Activated naive CD4-positive, alpha-beta T cell treated with anti-CD3 and anti-CD28 coated beads, Interleukin-2, amount 10 ng/mL, durations not matched to agents 7 days and 5 days (primary cell): ENCODE data around the gene TRPV2.

Experiments
- CTCF ChIA-PET: fragments of 350-600 bp; sonication (Branson Sonifier 250); formaldehyde crosslinking; loops from one replicate; lab custom pipeline; 2021; ENCODE audit warnings: antibody characterized with exemption; lab: Charles Lee
- DNase-seq: peaks from one replicate; pipeline ENCODE4 v3.0.0-alpha.2; 2020
- H3K27ac Mint-ChIP-seq: one replicate; pipeline ENCODE4 v1.8.0; 2021; ENCODE audit warnings: mild to moderate bottlenecking, moderate library complexity, mixed read lengths
- H3K27me3 Mint-ChIP-seq: one replicate; pipeline ENCODE4 v1.8.0; 2021; ENCODE audit warnings: mild to moderate bottlenecking, mixed read lengths
- H3K36me3 Mint-ChIP-seq: one replicate; pipeline ENCODE4 v1.8.0; 2021; ENCODE audit warnings: mixed read lengths
- H3K4me1 Mint-ChIP-seq: one replicate; pipeline ENCODE4 v1.8.0; 2021; ENCODE audit warnings: mixed read lengths
- H3K4me3 Mint-ChIP-seq: one replicate; pipeline ENCODE4 v1.8.0; 2021; ENCODE audit warnings: mild to moderate bottlenecking, moderate library complexity, mixed read lengths
- H3K9me3 Mint-ChIP-seq: one replicate; pipeline ENCODE4 v1.8.0; 2021; ENCODE audit warnings: mixed read lengths

The TRPV2 gene

DNA sequence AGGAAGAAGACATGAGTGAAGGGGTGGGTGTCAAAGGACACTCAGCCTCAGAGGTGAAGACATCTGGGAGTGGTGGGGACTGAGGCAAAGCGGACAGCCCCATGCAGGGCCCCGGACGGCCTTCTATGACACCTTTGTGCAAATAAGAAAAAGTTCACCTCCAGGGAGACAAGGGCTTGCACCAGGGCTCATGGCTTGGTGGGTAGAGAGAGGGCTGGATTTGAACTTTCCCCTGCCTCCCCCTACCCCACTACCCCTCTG, 46.2 kb downstream of the TRPV2 start:
- Mint-ChIP-seq H3K4me1 (no peaks in the 10 kb centered on the region), H3K27ac (no peak overlapping the region), H3K36me3 (no peaks in the 10 kb centered on the region), H3K4me3 (no peak overlapping the region), H3K9me3 (no peaks in the 10 kb centered on the region), H3K27me3 (no peaks in the 10 kb centered on the region)
- no peak for DNase-seq
- CTCF ChIA-PET = interaction anchor here (0.6 kb wide), 1 partner anchor 142 kb away, joined by 3 read pairs; no protein-coding TSS in a partner anchor

DNA sequence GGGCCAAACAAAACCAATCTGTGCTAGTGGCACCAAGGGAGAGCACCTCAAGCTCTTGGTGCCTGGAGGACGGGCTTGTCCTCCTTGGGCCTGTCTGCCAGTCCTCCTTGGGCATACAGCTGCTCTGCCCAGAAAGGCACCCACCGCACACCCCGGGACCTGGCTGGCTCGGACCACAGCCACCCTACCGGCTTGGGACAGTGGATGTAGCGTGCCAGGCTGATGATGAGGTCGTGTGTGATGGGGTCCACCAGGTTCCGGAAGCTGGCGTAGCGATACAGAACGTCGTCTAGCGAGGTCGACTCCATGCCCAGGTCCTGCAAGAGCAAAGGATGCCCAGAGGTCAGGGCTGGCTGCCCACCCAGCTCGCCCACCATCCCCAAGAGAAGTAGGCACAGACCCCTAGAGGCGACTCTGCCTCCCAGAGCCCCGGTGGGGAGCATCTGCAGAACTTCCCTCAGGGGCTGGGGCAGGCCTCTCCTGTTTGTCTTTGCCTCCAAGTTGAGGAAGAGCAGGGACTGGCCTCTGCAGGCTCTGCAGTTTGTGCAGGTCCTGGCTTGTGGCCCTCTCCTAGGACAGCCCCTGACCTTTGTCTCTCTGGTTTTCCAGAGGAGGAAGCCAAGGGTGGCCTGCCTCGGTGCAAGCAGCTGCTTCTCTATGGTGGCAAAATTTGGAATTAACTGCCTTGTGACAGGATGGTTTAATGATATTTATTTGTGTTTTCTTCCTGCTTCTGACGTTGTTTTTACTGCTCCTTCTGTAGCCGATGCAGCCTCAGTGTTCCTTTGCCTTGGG, 46.9 kb downstream of the TRPV2 start:
- no peak overlapping the region for H3K27ac Mint-ChIP-seq
- no peaks in the 10 kb centered on the region for H3K27me3 Mint-ChIP-seq
- H3K4me1 Mint-ChIP-seq = no peaks in the 10 kb centered on the region
- no peaks in the 10 kb centered on the region for H3K9me3 Mint-ChIP-seq
- no peak for DNase-seq
- H3K4me3 Mint-ChIP-seq = no peak overlapping the region
- CTCF ChIA-PET = interaction anchor here (0.5 to 1.9 kb wide), 2 partner anchors 9 to 62 kb away, joined by 3 to 10 read pairs; no protein-coding TSS in a partner anchor
- H3K36me3 Mint-ChIP-seq = no peaks in the 10 kb centered on the region

DNA sequence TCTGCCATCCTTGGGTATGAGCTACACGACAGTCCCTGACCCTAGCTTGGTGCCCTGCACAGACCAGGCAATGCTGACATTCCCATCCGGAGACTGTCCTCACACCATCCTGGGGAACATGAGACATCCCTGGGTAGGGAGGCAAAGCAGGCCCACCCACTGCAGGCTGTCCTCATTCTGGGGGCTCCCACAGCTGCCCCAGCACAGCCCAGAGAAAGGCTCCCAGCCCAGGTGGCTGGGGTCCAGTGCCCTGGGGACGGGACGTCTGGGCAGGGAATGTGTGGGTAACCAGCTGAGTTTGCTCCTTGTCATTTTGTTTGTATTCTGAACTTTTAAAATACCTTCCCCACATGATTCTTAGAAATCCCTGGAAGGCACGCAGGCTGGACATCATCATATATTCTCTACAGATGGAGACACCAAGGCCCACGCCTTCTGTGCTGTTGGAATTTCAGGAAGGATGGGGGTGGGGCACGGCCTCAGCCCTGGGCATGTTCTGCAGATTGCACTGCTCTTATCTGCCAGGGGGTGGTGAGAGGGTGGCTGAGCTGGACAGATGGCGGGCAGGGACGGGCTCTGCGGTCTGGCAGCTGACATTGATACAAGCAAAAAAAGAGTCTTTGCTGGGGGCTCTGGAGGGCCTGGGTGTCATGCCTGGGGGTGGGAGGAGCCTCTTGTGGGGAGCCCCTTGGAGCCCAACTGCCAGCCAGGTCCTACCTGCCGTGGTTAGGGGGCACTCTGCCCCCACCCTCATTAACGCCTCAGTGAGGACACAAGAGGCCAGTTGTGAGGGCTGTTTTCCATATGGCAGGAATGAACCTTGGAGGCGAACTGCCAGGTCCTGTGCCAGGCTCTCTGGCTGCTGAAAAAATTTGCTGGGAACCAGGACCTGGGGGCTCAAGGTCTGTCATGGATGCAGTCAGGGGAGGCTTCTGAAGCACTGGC, 48.3 kb downstream of the TRPV2 start:
- Mint-ChIP-seq H3K4me3 (no peak overlapping the region), H3K4me1 (no peaks in the 10 kb centered on the region), H3K36me3 (no peaks in the 10 kb centered on the region), H3K27me3 (no peaks in the 10 kb centered on the region), H3K9me3 (no peaks in the 10 kb centered on the region), H3K27ac (no peak overlapping the region)
- CTCF ChIA-PET = interaction anchor here (0.9 to 1.9 kb wide), 2 partner anchors 9 to 10 kb away, joined by 3 to 10 read pairs; no protein-coding TSS in a partner anchor
- no peak for DNase-seq

DNA sequence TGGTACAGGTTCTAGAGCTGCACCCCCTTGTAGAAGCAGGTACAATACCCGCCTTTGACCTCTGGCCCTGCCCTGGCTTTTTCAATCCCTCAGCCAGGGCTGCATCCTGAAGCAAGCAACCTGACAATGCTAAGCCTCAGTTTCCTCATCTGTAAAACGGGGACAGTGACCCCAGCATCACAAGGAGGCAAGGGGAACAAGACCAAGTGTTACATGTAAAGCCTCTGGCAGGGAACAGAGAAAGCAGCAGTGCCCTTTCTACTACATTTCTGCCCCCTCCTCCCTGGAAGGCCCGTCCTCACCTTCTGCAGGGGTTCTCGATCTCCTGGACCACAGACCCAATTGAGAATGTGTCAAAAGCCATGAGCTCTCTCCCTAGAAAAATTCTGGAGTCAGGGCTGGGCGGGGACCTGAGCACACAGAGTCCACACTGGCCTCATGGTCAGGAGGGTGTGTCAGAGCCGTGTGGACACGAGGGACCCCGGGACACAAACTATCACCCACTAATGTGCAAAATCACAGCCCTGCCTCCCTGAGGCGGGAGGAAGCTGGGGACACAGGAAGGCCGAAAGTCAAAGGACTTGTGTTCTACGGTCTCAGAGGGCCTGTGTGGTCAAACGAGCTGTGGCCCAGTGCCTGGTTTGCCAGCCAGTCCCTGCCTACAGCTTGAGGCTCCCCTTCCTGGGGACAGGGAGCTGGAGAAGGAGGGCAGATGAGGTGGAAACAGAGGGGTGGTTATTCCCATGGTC, 49.1 kb downstream of the TRPV2 start:
- H3K9me3 Mint-ChIP-seq = no peaks in the 10 kb centered on the region
- H3K36me3 Mint-ChIP-seq = no peaks in the 10 kb centered on the region
- no peak for DNase-seq
- no peak overlapping the region for H3K27ac Mint-ChIP-seq
- CTCF ChIA-PET = interaction anchor here (1.1 kb wide), 1 partner anchor 13 kb away, joined by 5 read pairs; no protein-coding TSS in a partner anchor
- H3K4me3 Mint-ChIP-seq = no peak overlapping the region
- no peaks in the 10 kb centered on the region for H3K4me1 Mint-ChIP-seq
- no peaks in the 10 kb centered on the region for H3K27me3 Mint-ChIP-seq

DNA sequence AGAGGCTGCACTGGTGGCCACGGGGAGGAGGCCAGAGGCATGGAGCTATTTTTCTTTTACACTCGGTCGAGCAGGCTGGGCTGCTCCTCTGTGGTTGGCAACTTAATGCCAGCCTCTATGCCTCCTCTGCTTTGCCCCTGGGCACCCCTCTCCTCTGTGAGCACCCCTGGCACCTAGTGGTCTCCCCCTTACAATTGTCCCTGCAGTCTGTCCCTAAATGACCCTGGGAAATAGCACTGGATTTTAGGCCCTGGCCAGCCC, 49.6 kb downstream of the TRPV2 start:
- CTCF ChIA-PET = interaction anchor here (1.1 kb wide), 1 partner anchor 14 kb away, joined by 5 read pairs; no protein-coding TSS in a partner anchor
- H3K9me3 Mint-ChIP-seq = no peaks in the 10 kb centered on the region
- H3K4me1 Mint-ChIP-seq = no peaks in the 10 kb centered on the region
- no peak overlapping the region for H3K4me3 Mint-ChIP-seq
- H3K27me3 Mint-ChIP-seq = no peaks in the 10 kb centered on the region
- H3K27ac Mint-ChIP-seq = no peak overlapping the region
- no peaks in the 10 kb centered on the region for H3K36me3 Mint-ChIP-seq
- DNase-seq = no peak

DNA sequence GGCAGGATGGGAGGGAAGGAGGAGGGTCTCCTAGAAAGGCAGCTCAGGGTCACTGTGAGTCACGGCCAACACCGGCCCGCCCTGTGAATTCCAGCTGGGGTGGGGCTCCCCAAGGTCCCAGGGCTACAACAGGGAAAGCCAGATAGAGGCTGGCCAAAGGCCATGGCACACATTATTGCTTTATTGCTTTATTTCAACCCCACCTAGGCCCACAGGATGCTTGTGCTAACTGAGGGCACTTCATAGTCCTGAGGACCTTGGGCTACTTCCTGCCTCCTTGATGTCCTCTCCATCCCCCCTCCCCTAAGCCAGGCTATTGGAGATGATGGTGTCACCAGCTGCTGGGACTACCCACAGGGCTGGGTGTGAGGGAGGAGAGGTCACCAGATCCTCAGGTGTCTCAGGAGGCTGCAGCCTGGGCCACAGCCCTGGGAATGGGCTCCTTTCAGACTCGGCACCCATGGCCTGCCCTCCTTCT, 50.5 kb downstream of the TRPV2 start:
- CTCF ChIA-PET = no interaction called here
- H3K4me1 Mint-ChIP-seq = no peaks in the 10 kb centered on the region
- DNase-seq = no peak
- no peaks in the 10 kb centered on the region for H3K9me3 Mint-ChIP-seq
- H3K27me3 Mint-ChIP-seq = no peaks in the 10 kb centered on the region
- no peak overlapping the region for H3K27ac Mint-ChIP-seq
- no peak overlapping the region for H3K4me3 Mint-ChIP-seq
- H3K36me3 Mint-ChIP-seq = no peaks in the 10 kb centered on the region

DNA sequence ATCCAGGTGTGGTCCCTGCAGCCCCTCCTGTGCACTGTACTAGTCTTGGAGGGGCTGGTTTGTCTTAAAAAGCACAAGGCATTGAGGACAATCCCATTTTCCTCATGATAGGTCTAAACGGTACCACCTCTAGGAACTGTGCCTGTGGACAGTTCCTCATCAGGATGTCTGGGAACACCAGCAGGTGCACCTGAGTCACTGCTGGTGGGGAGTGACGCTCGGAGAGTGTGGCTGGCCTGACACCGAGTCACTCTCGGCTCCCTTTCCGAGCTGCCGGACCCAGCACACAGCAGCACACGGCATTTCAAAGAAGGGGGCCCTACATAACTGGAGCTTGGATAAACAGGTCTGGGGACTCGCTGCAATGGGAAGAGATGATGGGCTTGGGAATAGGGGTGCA, 51.0 kb downstream of the TRPV2 start:
- Mint-ChIP-seq H3K9me3 (no peaks in the 10 kb centered on the region), H3K27me3 (no peaks in the 10 kb centered on the region), H3K27ac (no peak overlapping the region), H3K4me3 (no peak overlapping the region), H3K4me1 (no peaks in the 10 kb centered on the region), H3K36me3 (no peaks in the 10 kb centered on the region)
- CTCF ChIA-PET = no interaction called here
- no peak for DNase-seq

DNA sequence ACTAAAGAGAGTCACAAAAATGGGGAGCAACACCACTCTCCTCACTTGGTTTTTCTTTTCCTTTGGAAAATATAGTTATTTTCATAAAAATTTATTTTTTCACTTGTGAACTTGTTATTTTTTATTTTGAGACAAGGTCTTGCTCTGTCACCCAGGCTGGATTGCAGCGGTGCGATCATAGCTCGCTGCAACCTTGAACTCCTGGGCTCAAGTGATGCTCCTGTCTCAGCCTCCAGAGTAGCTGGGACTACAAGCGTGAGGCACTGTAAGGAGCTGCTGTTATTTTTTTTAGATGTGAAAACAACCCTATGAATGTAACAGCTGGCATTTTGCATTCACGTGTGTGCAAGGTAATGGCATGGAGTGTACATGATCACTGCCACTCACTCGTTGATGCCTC, 51.7 kb downstream of the TRPV2 start:
- Mint-ChIP-seq H3K4me1 (no peaks in the 10 kb centered on the region), H3K36me3 (no peaks in the 10 kb centered on the region), H3K4me3 (no peak overlapping the region), H3K9me3 (no peaks in the 10 kb centered on the region), H3K27ac (no peak overlapping the region), H3K27me3 (no peaks in the 10 kb centered on the region)
- CTCF ChIA-PET = no interaction called here
- no peak for DNase-seq

DNA sequence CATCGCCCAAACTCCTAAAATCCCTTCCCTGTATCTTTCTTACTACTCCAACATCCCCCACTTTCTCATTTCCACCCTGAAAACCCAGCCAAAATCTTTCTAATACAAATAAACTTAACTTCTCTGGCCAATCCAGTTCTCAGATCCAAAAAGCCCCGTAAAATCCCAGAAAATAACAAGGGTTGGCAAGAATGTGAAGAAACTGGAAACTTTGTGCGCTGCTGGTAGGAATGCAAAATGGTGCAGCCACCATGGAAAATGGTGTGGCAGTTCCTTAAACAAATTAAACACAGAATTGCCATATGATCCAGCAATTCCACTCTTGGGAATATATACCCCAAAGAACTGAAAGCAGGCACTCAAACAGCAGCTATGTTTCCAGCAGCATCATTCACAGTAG, 52.5 kb downstream of the TRPV2 start:
- Mint-ChIP-seq H3K27me3 (no peaks in the 10 kb centered on the region), H3K9me3 (no peaks in the 10 kb centered on the region), H3K4me3 (no peak overlapping the region), H3K4me1 (no peaks in the 10 kb centered on the region), H3K27ac (no peak overlapping the region), H3K36me3 (no peaks in the 10 kb centered on the region)
- no peak for DNase-seq
- CTCF ChIA-PET = no interaction called here

DNA sequence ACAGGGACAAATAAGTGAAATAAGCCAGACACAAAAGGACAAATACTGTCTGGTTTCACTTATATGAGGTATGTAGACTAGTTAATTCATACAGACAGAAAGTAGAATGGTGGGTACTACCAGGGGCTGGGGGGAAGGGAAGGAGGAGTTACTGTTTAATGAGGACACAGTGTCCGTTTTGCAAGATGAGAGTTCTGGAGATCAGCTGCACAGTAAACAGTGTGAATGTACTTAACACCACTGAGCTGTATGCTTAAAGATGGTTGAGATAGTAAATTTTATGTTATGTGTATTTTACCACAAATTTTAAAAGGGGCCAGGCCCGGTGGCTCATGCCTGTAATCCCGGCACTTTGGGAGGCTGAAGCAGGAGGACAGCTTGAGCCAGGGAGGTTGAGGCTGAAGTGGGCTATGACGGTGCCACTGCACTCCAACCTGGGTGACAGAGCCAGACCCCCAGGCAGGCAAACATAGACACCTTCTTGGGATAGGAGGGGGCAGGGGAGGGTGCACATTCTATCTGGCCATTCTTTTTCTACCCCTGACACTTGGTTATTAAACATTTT, 53.1 kb downstream of the TRPV2 start:
- no peak for DNase-seq
- Mint-ChIP-seq H3K4me1 (no peaks in the 10 kb centered on the region), H3K27ac (no peak overlapping the region), H3K9me3 (no peaks in the 10 kb centered on the region), H3K4me3 (no peak overlapping the region), H3K36me3 (no peaks in the 10 kb centered on the region), H3K27me3 (no peaks in the 10 kb centered on the region)
- CTCF ChIA-PET = no interaction called here

DNA sequence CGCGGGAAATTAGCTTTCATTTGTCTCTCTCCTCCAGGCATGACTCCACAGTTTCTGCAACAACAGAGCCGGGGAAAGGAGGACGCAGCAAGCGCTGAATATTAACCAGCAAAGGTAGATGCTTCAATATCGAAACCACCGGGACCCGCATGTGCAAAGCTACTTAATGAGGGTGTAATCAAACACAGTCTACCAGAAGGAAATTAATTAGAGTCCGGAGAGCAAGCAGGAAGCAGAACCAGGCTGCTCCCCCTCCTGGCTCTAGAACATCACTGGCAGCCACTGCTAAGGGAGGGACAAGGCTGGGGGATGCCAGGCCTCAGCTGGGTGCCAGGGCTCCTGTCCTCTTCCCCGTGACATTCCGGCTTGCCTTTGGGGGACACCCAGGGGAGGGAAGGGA, 54.9 kb downstream of the TRPV2 start:
- Mint-ChIP-seq H3K27ac (no peak overlapping the region), H3K36me3 (no peaks in the 10 kb centered on the region), H3K27me3 (no peaks in the 10 kb centered on the region), H3K4me1 (no peaks in the 10 kb centered on the region), H3K4me3 (no peak overlapping the region), H3K9me3 (no peaks in the 10 kb centered on the region)
- DNase-seq = no peak
- CTCF ChIA-PET = interaction anchor here (1.1 kb wide), 1 partner anchor 107 kb away, joined by 3 read pairs; no protein-coding TSS in a partner anchor

DNA sequence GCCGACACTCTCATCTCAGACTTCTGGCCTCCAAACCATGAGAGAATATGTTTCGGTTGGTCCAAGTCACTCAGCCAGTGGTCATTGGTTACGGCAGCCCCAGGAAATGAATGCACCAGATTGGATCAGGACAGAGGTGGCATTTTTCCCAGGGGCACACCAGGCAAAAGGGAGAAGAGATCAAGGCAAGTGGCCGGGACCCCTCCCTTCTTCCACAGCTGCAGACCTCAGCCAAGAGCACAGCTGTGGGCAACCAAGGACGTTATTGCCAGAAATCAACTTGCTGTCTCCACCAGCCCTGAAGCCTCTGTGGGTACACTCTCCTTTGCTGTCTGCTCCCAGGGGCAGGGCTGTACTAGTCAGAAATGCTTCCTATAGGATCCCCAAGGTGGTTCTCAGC, 55.9 kb downstream of the TRPV2 start:
- H3K36me3 Mint-ChIP-seq = no peaks in the 10 kb centered on the region

DNA sequence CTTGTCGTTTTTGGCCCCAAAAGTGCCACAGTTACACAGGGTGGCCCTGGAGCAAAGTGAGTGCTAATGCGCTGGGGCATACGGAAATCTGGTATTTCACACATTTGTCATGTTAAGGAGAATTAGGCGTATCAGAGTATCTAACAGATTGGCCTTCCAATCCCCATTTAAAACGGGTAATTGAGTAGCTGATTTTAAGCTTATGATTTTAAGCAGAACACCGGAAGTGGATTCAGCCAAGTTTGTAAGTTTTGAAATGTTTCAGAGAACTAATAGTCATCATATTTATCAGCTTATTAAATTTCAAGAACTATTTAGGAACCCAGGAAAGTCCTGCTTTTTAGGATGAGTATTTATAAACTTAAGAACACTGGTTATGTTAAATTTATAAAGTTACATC, 57.2 kb downstream of the TRPV2 start:
- H3K27ac Mint-ChIP-seq = no peak overlapping the region
- no peaks in the 10 kb centered on the region for H3K27me3 Mint-ChIP-seq

More for the DNA sequence above, 55.9 kb downstream of the TRPV2 start:
- CTCF ChIA-PET = interaction anchor here (1.1 kb wide), 1 partner anchor 108 kb away, joined by 3 read pairs; no protein-coding TSS in a partner anchor
- DNase-seq = no peak
- H3K9me3 Mint-ChIP-seq = no peaks in the 10 kb centered on the region
- no peaks in the 10 kb centered on the region for H3K4me1 Mint-ChIP-seq
- no peaks in the 10 kb centered on the region for H3K27me3 Mint-ChIP-seq
- H3K27ac Mint-ChIP-seq = no peak overlapping the region
- H3K4me3 Mint-ChIP-seq = no peak overlapping the region

More for the DNA sequence above, 57.2 kb downstream of the TRPV2 start:
- CTCF ChIA-PET = no interaction called here
- Mint-ChIP-seq H3K9me3 (no peaks in the 10 kb centered on the region), H3K36me3 (no peaks in the 10 kb centered on the region), H3K4me1 (no peaks in the 10 kb centered on the region), H3K4me3 (no peak overlapping the region)
- DNase-seq = no peak
